Lower leg skin (tissue), 4 donors: ENCODE data around the gene SCMH1. TPM values are rescaled to one million over a fixed set of nuclear protein-coding genes. Genes with fewer than 3 reads are reported as not detected.
A peak's percentile ranks its signal among the peaks of the same experiment; 100 is the strongest.

Experiments used
- DNase-seq, 2 donors: peaks; one replicate each; pipeline ENCODE4 v3.0.0-alpha.2; 2019; ENCODE audit warnings: low spot score in 2 of 2
- H3K4me3 ChIP-seq: fragments of 200-600 bp; sonication (generic); 2 replicates; pipeline ENCODE4 v1.5.1; 2017; ENCODE audit warnings: mild to moderate bottlenecking, low read depth; ENCODE audit not compliant: poor library complexity, severe bottlenecking
- CTCF ChIP-seq, 3 donors: fragments of 450-650 bp; IDR thresholded peaks; one replicate each; pipeline ENCODE4 v1.5.1; 2016; ENCODE audit warnings: antibody characterized with exemption in 3 of 3, mild to moderate bottlenecking in 3 of 3, moderate library complexity in 2 of 3
- POLR2A ChIP-seq, 2 donors: fragments of 450-650 bp; IDR thresholded peaks; one replicate each; pipeline ENCODE4 v1.6.1; 2016 to 2017; ENCODE audit warnings: antibody characterized with exemption in 2 of 2, mild to moderate bottlenecking in 1 of 2, moderate library complexity in 1 of 2
- WGBS, 2 donors: methylation state at CpG; one replicate each; pipeline ENCODE4 v1.1.5; 2018; 5-methylcytosine and 5-hydroxymethylcytosine counted together
- intact Hi-C: fragments of 100-400 bp; cut with DNase I; formaldehyde crosslinking; loops from one replicate; pipeline ENCODE4 v1.15.0; 2023; ENCODE audit warnings: low total_unique reads
- total RNA-seq, 4 donors: library from RNA; depleted of rRNA; stranded (reverse); fragments of >200 nt; gene quantifications; one replicate each; pipeline ENCODE4 v1.1.0, GENCODE V29; 2016

The SCMH1 gene
- total RNA-seq, 4 donors from 2014 or later = 8.9 to 30.9 (median 21.8) TPM

- TF ChIP-seq CTCF (IDR thresholded peaks at IDR 0.05) (no peak), POLR2A (IDR thresholded peaks at IDR 0.05) (no peak)
- WGBS, 2 donors = 61 to 67% methylated on average over 1 of the region's 1 CpG
- H3K4me3 ChIP-seq = no peak overlapping the region
- intact Hi-C loops = no loop called here
- DNase-seq = no peak
Observed at GRCh38 chr1:40983286-40983685, 258.8 kb downstream of the SCMH1 start.

- 67 to 74% methylated on average over 1 of the region's 1 CpG for WGBS, 2 donors
- DNase-seq = no peak
- TF ChIP-seq CTCF (IDR thresholded peaks at IDR 0.05) = no peak
- TF ChIP-seq POLR2A (IDR thresholded peaks at IDR 0.05) = no peak
- intact Hi-C loops = no loop called here
- H3K4me3 ChIP-seq = no peak overlapping the region
Observed at GRCh38 chr1:40982721-40983120, 259.4 kb downstream of the SCMH1 start.

- intact Hi-C loops = no loop called here
- WGBS, 2 donors = 68 to 69% methylated on average over 14 of the region's 14 CpGs
- H3K4me3 ChIP-seq = no peak overlapping the region
- TF ChIP-seq POLR2A (IDR thresholded peaks at IDR 0.05) (no peak), CTCF (IDR thresholded peaks at IDR 0.05) (no peak)
- DNase-seq = no peak
Observed at GRCh38 chr1:40981691-40982448, 260.2 kb downstream of the SCMH1 start.

- peak overlapping the region; percentile 51 for H3K4me3 ChIP-seq
- 21 to 22% methylated on average over 26 to 27 of the region's 27 CpGs for WGBS, 2 donors
- intact Hi-C loops = no loop called here
- TF ChIP-seq POLR2A (IDR thresholded peaks at IDR 0.05) (no peak), CTCF (IDR thresholded peaks at IDR 0.05) (no peak)
- peak in 1 of 2 donors; percentile 85 for DNase-seq
Observed at GRCh38 chr1:40980453-40981121, 261.5 kb downstream of the SCMH1 start.

GRCh38 chr1:40980068-40980452 is 262.0 kb downstream of the SCMH1 start:
- intact Hi-C loops = no loop called here
- no peak for DNase-seq
- no peak for TF ChIP-seq POLR2A (IDR thresholded peaks at IDR 0.05)
- TF ChIP-seq CTCF (IDR thresholded peaks at IDR 0.05) = no peak
- peak overlapping the region; percentile 51 for H3K4me3 ChIP-seq
- WGBS, 2 donors = 1 to 3% methylated on average over 18 to 23 of the region's 50 CpGs
